ENCODE data around the gene DENND6A. TPM values are rescaled to one million over a fixed set of nuclear protein-coding genes. Genes with fewer than 3 reads are reported as not detected.

DENND6A gene
- total RNA-seq, 2 experiments from 2014 or later, result 25.5 to 34.6 TPM

GRCh38 chr3:57688291-57688690, 4.6 kb downstream of the DENND6A start:
- Histone ChIP-seq H3K36me3 (ENCODE audit: insufficient read depth, low read length) (peaks cover 13% of the 10 kb centered on the region; the same call in 1 of the 2 replicates), H2AFZ (ENCODE audit: low read length) (no peak overlapping the region), H3K9me3 (ENCODE audit: low read length) (no peaks in the 10 kb centered on the region), H4K20me1 (ENCODE audit: insufficient read depth, low read length) (0 out of 2 replicates have a peak, but pooled peaks cover 14% of the 10 kb centered on the region), H3K27ac (ENCODE audit: low read depth, low read length, poor library complexity, severe bottlenecking) (no peak overlapping the region), H3K4me3 (ENCODE audit: low read depth, low read length, poor library complexity, severe bottlenecking) (no peak overlapping the region), H3K4me1 (ENCODE audit: insufficient read depth, low read length, poor library complexity, severe bottlenecking) (peaks cover 30% of the 10 kb centered on the region), H3K4me2 (ENCODE audit: low read length) (no peak overlapping the region; the same call in 1 of the 2 replicates), H3K79me2 (ENCODE audit: insufficient read depth, low read depth, low read length) (peaks cover 80% of the 10 kb centered on the region), H3K9me2 (ENCODE audit: insufficient read depth, low read length) (no peaks in the 10 kb centered on the region)
- ChIA-PET POLR2A (interaction anchor here (0.8 to 1.4 kb wide), 3 partner anchors 9 to 71 kb away, joined by 4 to 5 read pairs (median 4); no protein-coding TSS in a partner anchor), CTCF (ENCODE audit: unreplicated experiment) (no interaction called here)
- no TSS peak for BruUV-seq (replicated peaks)
- intact Hi-C loops (cut with micrococcal nuclease; ENCODE audit: unreplicated experiment), result no loop called here
- DNase-seq (ENCODE audit: low spot score), result no peak
- TF ChIP-seq EZH2phosphoT487 (IDR thresholded peaks at IDR 0.05; ENCODE audit: borderline replicate concordance, low read depth, low read length), result no peak
- TF ChIP-seq, protein P1, sequence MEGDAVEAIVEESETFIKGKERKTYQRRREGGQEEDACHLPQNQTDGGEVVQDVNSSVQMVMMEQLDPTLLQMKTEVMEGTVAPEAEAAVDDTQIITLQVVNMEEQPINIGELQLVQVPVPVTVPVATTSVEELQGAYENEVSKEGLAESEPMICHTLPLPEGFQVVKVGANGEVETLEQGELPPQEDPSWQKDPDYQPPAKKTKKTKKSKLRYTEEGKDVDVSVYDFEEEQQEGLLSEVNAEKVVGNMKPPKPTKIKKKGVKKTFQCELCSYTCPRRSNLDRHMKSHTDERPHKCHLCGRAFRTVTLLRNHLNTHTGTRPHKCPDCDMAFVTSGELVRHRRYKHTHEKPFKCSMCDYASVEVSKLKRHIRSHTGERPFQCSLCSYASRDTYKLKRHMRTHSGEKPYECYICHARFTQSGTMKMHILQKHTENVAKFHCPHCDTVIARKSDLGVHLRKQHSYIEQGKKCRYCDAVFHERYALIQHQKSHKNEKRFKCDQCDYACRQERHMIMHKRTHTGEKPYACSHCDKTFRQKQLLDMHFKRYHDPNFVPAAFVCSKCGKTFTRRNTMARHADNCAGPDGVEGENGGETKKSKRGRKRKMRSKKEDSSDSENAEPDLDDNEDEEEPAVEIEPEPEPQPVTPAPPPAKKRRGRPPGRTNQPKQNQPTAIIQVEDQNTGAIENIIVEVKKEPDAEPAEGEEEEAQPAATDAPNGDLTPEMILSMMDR (conservative IDR thresholded peaks at IDR 0.05; ENCODE audit: low read length), result no peak

- Histone ChIP-seq H3K79me2 (ENCODE audit: insufficient read depth, low read depth, low read length) (peaks cover 61% of the 10 kb centered on the region), H3K4me2 (ENCODE audit: low read length) (no peak overlapping the region), H3K9me2 (ENCODE audit: insufficient read depth, low read length) (no peaks in the 10 kb centered on the region), H3K9me3 (ENCODE audit: low read length) (no peaks in the 10 kb centered on the region), H4K20me1 (ENCODE audit: insufficient read depth, low read length) (0 out of 2 replicates have a peak, but pooled peaks cover 4% of the 10 kb centered on the region), H3K36me3 (ENCODE audit: insufficient read depth, low read length) (peaks cover 54% of the 10 kb centered on the region), H3K27ac (ENCODE audit: low read depth, low read length, poor library complexity, severe bottlenecking) (no peak overlapping the region), H3K4me3 (ENCODE audit: low read depth, low read length, poor library complexity, severe bottlenecking) (no peak overlapping the region), H3K4me1 (ENCODE audit: insufficient read depth, low read length, poor library complexity, severe bottlenecking) (peaks cover under 1% of the 10 kb centered on the region), H2AFZ (ENCODE audit: low read length) (no peak overlapping the region)
- DNase-seq (ENCODE audit: low spot score), result no peak
- no TSS peak for BruUV-seq (replicated peaks)
- intact Hi-C loops (cut with micrococcal nuclease; ENCODE audit: unreplicated experiment), result no loop called here
- ChIA-PET POLR2A (interaction anchor here (0.8 to 1.7 kb wide), 2 partner anchors 11 to 19 kb away, joined by 4 to 5 read pairs; no protein-coding TSS in a partner anchor), CTCF (ENCODE audit: unreplicated experiment) (no interaction called here)
- no peak for TF ChIP-seq EZH2phosphoT487 (IDR thresholded peaks at IDR 0.05; ENCODE audit: borderline replicate concordance, low read depth, low read length)
- TF ChIP-seq, protein P1 (conservative IDR thresholded peaks at IDR 0.05; ENCODE audit: low read length), result no peak
These were observed 9.6 kb downstream of the DENND6A start for GRCh38 chr3:57683286-57683685.

- Histone ChIP-seq H3K4me1 (ENCODE audit: insufficient read depth, low read length, poor library complexity, severe bottlenecking) (no peaks in the 10 kb centered on the region), H3K9me3 (ENCODE audit: low read length) (no peaks in the 10 kb centered on the region), H3K4me2 (ENCODE audit: low read length) (no peak overlapping the region), H2AFZ (ENCODE audit: low read length) (no peak overlapping the region), H3K79me2 (ENCODE audit: insufficient read depth, low read depth, low read length) (peaks cover 57% of the 10 kb centered on the region), H3K27ac (ENCODE audit: low read depth, low read length, poor library complexity, severe bottlenecking) (no peak overlapping the region), H3K4me3 (ENCODE audit: low read depth, low read length, poor library complexity, severe bottlenecking) (no peak overlapping the region), H3K36me3 (ENCODE audit: insufficient read depth, low read length) (peaks cover 62% of the 10 kb centered on the region), H4K20me1 (ENCODE audit: insufficient read depth, low read length) (0 out of 2 replicates have a peak, but pooled peaks cover 4% of the 10 kb centered on the region), H3K9me2 (ENCODE audit: insufficient read depth, low read length) (no peaks in the 10 kb centered on the region)
- POLR2A ChIA-PET, result interaction anchor here (0.5 to 1.9 kb wide), 3 partner anchors 9 to 393 kb away, joined by 3 to 7 read pairs (median 3); no protein-coding TSS in a partner anchor
- no peak for DNase-seq (ENCODE audit: low spot score)
- intact Hi-C loops (cut with micrococcal nuclease; ENCODE audit: unreplicated experiment), result no loop called here
- no peak for TF ChIP-seq EZH2phosphoT487 (IDR thresholded peaks at IDR 0.05; ENCODE audit: borderline replicate concordance, low read depth, low read length)
- TF ChIP-seq, protein P1 (conservative IDR thresholded peaks at IDR 0.05; ENCODE audit: low read length), result no peak
- BruUV-seq (replicated peaks), result no TSS peak
- CTCF ChIA-PET (ENCODE audit: unreplicated experiment), result no interaction called here
These were observed 10.6 kb downstream of the DENND6A start for GRCh38 chr3:57682284-57682683.

Data from OCI-LY7 (cell line).